C4-2B (cell line): ENCODE results near the gene ALKBH1.

Experiments
- H3K27ac ChIP-seq: fragments of 450-650 bp; 2 replicates; pipeline ENCODE4 v1.5.1; 2017
- CTCF ChIP-seq: fragments of 450-650 bp; conservative IDR thresholded peaks from 2 replicates; pipeline ENCODE4 v1.5.1; 2017; ENCODE audit warnings: mild to moderate bottlenecking
- ZFX ChIP-seq: fragments of 450-650 bp; IDR thresholded peaks from 2 replicates; pipeline ENCODE4 v1.6.1; 2017

ALKBH1 gene

GRCh38 chr14:77730976-77731497, 23.2 kb upstream of the ALKBH1 start:
- H3K27ac ChIP-seq = no peak overlapping the region
- TF ChIP-seq ZFX = no peak
- TF ChIP-seq CTCF = no peak

GRCh38 chr14:77722301-77722700, 14.5 kb upstream of the ALKBH1 start:
- TF ChIP-seq ZFX (no peak), CTCF (no peak)
- no peak overlapping the region for H3K27ac ChIP-seq

- TF ChIP-seq CTCF (no peak), ZFX (no peak)
- no peak overlapping the region for H3K27ac ChIP-seq
Observed at GRCh38 chr14:77721437-77721836, 13.6 kb upstream of the ALKBH1 start.

GRCh38 chr14:77717608-77718305, 9.9 kb upstream of the ALKBH1 start:
- no peak overlapping the region for H3K27ac ChIP-seq
- TF ChIP-seq CTCF = no peak
- TF ChIP-seq ZFX = no peak

- TF ChIP-seq CTCF (no peak), ZFX (no peak)
- H3K27ac ChIP-seq = no peak overlapping the region
Observed at GRCh38 chr14:77714926-77715325, 7.1 kb upstream of the ALKBH1 start.

GRCh38 chr14:77710364-77710763, 2.5 kb upstream of the ALKBH1 start:
- H3K27ac ChIP-seq = no peak overlapping the region
- TF ChIP-seq ZFX = no peak

GRCh38 chr14:77709412-77709811, 1.6 kb upstream of the ALKBH1 start:
- TF ChIP-seq CTCF = no peak
- TF ChIP-seq ZFX = no peak
- no peak overlapping the region for H3K27ac ChIP-seq

- TF ChIP-seq CTCF (no peak), ZFX (no peak)
- peak overlapping the region; percentile 84; the same call in 1 of the 2 replicates for H3K27ac ChIP-seq
Observed at GRCh38 chr14:77708749-77709148, 926 bp upstream of the ALKBH1 start.
